ENCODE measurements around the gene CLECL1. TPM values are rescaled to one million over a fixed set of nuclear protein-coding genes. Genes with fewer than 3 reads are reported as not detected.

The CLECL1 gene
- total RNA-seq, 1 experiment from 2014 or later: not detected

- H3K9ac ChIP-seq (ENCODE audit: low read length): no peak overlapping the region
- H3K9me3 ChIP-seq (ENCODE audit: control insufficient read depth in 1 of 2, insufficient read depth in 1 of 2, low read depth in 1 of 2, low read length in 2 of 2): no peaks in the 10 kb centered on the region
- no peaks in the 10 kb centered on the region for H3K4me1 ChIP-seq (ENCODE audit: control insufficient read depth in 1 of 2, insufficient read depth in 2 of 2, low read length in 2 of 2)
- H3K36me3 ChIP-seq (ENCODE audit: control insufficient read depth in 1 of 2, insufficient read depth in 2 of 2, low read length in 2 of 2): no peaks in the 10 kb centered on the region
- no peak overlapping the region for H3K4me2 ChIP-seq (ENCODE audit: low read length)
- H3K27ac ChIP-seq (ENCODE audit: low read depth, low read length): no peak overlapping the region
- H2AFZ ChIP-seq (ENCODE audit: low read depth, low read length, poor library complexity, severe bottlenecking): no peak overlapping the region
- CTCF ChIA-PET: interaction anchor here (1.5 to 1.8 kb wide), 2 partner anchors 16 to 19 kb away, joined by 5 to 6 read pairs; no protein-coding TSS in a partner anchor
- H4K20me1 ChIP-seq (ENCODE audit: insufficient read depth): no peaks in the 10 kb centered on the region
- POLR2A ChIA-PET: no interaction called here
- intact Hi-C loops (cut with micrococcal nuclease): no loop called here
- peaks cover 58% of the 10 kb centered on the region for H3K27me3 ChIP-seq (ENCODE audit: insufficient read depth, low read length)
- no peak for TF ChIP-seq ELF1 (IDR thresholded peaks at IDR 0.05; ENCODE audit: borderline replicate concordance, low read depth)
- no peak for TF ChIP-seq EGR1 (IDR thresholded peaks at IDR 0.05; ENCODE audit: low read depth)
- TF ChIP-seq TCF7L2 (IDR thresholded peaks at IDR 0.05; ENCODE audit: borderline replicate concordance, extremely low read depth, insufficient read depth, insufficient read length): no peak
- TF ChIP-seq, protein P1, sequence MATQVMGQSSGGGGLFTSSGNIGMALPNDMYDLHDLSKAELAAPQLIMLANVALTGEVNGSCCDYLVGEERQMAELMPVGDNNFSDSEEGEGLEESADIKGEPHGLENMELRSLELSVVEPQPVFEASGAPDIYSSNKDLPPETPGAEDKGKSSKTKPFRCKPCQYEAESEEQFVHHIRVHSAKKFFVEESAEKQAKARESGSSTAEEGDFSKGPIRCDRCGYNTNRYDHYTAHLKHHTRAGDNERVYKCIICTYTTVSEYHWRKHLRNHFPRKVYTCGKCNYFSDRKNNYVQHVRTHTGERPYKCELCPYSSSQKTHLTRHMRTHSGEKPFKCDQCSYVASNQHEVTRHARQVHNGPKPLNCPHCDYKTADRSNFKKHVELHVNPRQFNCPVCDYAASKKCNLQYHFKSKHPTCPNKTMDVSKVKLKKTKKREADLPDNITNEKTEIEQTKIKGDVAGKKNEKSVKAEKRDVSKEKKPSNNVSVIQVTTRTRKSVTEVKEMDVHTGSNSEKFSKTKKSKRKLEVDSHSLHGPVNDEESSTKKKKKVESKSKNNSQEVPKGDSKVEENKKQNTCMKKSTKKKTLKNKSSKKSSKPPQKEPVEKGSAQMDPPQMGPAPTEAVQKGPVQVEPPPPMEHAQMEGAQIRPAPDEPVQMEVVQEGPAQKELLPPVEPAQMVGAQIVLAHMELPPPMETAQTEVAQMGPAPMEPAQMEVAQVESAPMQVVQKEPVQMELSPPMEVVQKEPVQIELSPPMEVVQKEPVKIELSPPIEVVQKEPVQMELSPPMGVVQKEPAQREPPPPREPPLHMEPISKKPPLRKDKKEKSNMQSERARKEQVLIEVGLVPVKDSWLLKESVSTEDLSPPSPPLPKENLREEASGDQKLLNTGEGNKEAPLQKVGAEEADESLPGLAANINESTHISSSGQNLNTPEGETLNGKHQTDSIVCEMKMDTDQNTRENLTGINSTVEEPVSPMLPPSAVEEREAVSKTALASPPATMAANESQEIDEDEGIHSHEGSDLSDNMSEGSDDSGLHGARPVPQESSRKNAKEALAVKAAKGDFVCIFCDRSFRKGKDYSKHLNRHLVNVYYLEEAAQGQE (IDR thresholded peaks at IDR 0.05; ENCODE audit: low read depth): no peak
- no peak for TF ChIP-seq SP1 (IDR thresholded peaks at IDR 0.05; ENCODE audit: low read depth)
- TF ChIP-seq, protein P2, sequence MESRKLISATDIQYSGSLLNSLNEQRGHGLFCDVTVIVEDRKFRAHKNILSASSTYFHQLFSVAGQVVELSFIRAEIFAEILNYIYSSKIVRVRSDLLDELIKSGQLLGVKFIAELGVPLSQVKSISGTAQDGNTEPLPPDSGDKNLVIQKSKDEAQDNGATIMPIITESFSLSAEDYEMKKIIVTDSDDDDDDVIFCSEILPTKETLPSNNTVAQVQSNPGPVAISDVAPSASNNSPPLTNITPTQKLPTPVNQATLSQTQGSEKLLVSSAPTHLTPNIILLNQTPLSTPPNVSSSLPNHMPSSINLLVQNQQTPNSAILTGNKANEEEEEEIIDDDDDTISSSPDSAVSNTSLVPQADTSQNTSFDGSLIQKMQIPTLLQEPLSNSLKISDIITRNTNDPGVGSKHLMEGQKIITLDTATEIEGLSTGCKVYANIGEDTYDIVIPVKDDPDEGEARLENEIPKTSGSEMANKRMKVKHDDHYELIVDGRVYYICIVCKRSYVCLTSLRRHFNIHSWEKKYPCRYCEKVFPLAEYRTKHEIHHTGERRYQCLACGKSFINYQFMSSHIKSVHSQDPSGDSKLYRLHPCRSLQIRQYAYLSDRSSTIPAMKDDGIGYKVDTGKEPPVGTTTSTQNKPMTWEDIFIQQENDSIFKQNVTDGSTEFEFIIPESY (IDR thresholded peaks at IDR 0.05; ENCODE audit: extremely low read depth, insufficient replicate concordance, low read length): no peak
- no peak for TF ChIP-seq SRF (IDR thresholded peaks at IDR 0.05; ENCODE audit: low read depth)
- no peak for TF ChIP-seq ATF3 (IDR thresholded peaks at IDR 0.05)
- TF ChIP-seq EZH2phosphoT487 (IDR thresholded peaks at IDR 0.05; ENCODE audit: borderline replicate concordance): no peak
- DNase-seq (ENCODE audit: low read depth, low spot score): no peak
- RAD21 ChIA-PET (ENCODE audit: low non-redundant PET in 1 of 2, low total read pairs in 2 of 2, uncharacterized antibody in 2 of 2, unreplicated experiment in 2 of 2): no interaction called here
- no peaks in the 10 kb centered on the region for H3K79me2 ChIP-seq (ENCODE audit: insufficient read depth, low read length)
- BruUV-seq (replicated peaks): no TSS peak
- H3K4me3 ChIP-seq (replicated peaks in 1 of 2; ENCODE audit: low read depth in 1 of 2, low read length in 2 of 2): no peak overlapping the region
- ATAC-seq: no peak
- H3K9me2 ChIP-seq (ENCODE audit: insufficient read depth): no peaks in the 10 kb centered on the region
Observed at GRCh38 chr12:9724023-9724422, 8.9 kb downstream of the CLECL1 start.

Data from HCT116 (cell line).